Upper lobe of left lung (tissue), 4 donors: Measurements from ENCODE around the gene SESN2.

ENCODE experiments used
- CTCF ChIP-seq, 6 experiments: fragments of 450-650 bp in 4 of 6; fragments of 200-600 bp in 2 of 6; sonication (generic) in 2 of 6; IDR thresholded peaks; one replicate each; pipeline ENCODE4 v1.5.1; 2016 to 2019; ENCODE audit warnings: antibody characterized with exemption in 6 of 6
- POLR2A ChIP-seq, 4 donors: fragments of 450-650 bp; IDR thresholded peaks; one replicate each; pipeline ENCODE4 v1.5.1; 2016 to 2017; ENCODE audit warnings: antibody characterized with exemption in 4 of 4, mild to moderate bottlenecking in 2 of 4

DNA sequence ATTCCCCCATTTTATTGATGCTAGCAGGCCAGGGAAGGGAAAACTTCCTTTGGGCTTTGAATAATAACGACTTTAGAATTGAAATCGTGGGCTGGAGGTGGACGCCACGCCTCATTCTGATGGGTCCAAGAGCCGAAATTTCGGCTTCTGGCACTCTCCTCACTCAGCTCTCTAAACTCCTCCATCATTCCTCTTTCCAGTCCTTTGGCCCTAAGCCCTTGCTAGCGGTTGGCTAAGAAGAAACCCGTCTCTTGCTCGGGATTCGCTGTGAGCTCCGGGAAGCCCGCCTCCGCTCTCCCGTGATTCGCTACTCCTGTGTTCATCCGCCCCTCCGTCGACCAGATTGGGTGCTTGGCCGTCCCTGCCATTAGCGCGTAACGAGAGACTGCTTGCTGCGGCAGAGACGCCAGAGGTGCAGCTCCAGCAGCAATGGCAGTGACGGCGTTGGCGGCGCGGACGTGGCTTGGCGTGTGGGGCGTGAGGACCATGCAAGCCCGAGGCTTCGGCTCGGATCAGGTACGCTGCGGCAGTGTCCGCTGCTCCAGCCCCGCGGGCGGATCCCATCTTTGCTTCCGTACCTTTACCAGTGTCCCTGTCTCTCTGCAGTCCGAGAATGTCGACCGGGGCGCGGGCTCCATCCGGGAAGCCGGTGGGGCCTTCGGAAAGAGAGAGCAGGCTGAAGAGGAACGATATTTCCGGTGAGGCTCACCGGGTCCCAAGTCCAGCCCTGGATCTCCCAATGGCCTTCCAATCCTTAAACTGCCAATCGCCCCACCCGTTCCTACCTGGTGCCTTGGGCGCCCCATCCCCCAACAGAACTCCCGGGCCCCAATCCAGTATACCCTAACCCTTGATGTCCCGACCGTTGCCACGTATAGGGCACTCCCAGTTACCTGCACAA, 23.3 kb upstream of the SESN2 start, which contains the start of gene ATP5IF1:
- peak in 1 of 6 experiments; percentile 32 for TF ChIP-seq CTCF (IDR thresholded peaks at IDR 0.05)
- TF ChIP-seq POLR2A (IDR thresholded peaks at IDR 0.05) = peak in 3 of 4 donors; percentile 62 to 98 (median 96)
